ENCODE results near the gene WDR27.

DNA sequence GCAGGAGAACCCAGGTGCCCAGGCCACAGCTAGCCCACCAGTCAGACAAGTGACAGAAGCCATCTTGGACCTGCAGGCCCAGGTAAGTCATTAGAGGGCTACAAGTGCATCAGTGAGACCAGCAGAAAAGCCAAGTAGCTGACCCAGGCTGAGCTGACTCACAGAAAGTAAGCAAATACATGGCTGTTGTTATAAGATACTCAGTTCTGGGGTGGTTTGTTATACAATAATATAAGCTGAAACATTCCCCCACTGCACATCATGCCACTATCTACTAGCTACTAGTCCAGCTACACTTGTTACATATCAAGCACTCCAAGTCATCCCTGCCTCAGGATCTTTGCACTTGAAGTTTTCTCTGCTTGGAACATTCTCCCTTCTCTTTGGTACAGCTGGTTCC is 39.5 kb upstream of the WDR27 start:
- TF ChIP-seq RARB (CRISPR knock-in tag; IDR thresholded peaks at IDR 0.05) = no peak
- TF ChIP-seq ISL1 (CRISPR knock-in tag; IDR thresholded peaks at IDR 0.05) = no peak
- no peak for TF ChIP-seq ARNTL (CRISPR knock-in tag; IDR thresholded peaks at IDR 0.05; ENCODE audit: borderline replicate concordance, low read depth)
- no peak for TF ChIP-seq GLIS3 (CRISPR knock-in tag; IDR thresholded peaks at IDR 0.05)
- TF ChIP-seq, protein P1, sequence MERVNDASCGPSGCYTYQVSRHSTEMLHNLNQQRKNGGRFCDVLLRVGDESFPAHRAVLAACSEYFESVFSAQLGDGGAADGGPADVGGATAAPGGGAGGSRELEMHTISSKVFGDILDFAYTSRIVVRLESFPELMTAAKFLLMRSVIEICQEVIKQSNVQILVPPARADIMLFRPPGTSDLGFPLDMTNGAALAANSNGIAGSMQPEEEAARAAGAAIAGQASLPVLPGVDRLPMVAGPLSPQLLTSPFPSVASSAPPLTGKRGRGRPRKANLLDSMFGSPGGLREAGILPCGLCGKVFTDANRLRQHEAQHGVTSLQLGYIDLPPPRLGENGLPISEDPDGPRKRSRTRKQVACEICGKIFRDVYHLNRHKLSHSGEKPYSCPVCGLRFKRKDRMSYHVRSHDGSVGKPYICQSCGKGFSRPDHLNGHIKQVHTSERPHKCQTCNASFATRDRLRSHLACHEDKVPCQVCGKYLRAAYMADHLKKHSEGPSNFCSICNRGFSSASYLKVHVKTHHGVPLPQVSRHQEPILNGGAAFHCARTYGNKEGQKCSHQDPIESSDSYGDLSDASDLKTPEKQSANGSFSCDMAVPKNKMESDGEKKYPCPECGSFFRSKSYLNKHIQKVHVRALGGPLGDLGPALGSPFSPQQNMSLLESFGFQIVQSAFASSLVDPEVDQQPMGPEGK (CRISPR knock-in tag; IDR thresholded peaks at IDR 0.05; ENCODE audit: borderline replicate concordance) = no peak
- TF ChIP-seq, protein P2, sequence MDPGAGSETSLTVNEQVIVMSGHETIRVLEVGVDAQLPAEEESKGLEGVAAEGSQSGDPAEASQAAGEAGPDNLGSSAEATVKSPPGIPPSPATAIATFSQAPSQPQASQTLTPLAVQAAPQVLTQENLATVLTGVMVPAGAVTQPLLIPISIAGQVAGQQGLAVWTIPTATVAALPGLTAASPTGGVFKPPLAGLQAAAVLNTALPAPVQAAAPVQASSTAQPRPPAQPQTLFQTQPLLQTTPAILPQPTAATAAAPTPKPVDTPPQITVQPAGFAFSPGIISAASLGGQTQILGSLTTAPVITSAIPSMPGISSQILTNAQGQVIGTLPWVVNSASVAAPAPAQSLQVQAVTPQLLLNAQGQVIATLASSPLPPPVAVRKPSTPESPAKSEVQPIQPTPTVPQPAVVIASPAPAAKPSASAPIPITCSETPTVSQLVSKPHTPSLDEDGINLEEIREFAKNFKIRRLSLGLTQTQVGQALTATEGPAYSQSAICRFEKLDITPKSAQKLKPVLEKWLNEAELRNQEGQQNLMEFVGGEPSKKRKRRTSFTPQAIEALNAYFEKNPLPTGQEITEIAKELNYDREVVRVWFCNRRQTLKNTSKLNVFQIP (CRISPR knock-in tag; IDR thresholded peaks at IDR 0.05; ENCODE audit: borderline replicate concordance, low read depth) = no peak
- TF ChIP-seq, protein P3, sequence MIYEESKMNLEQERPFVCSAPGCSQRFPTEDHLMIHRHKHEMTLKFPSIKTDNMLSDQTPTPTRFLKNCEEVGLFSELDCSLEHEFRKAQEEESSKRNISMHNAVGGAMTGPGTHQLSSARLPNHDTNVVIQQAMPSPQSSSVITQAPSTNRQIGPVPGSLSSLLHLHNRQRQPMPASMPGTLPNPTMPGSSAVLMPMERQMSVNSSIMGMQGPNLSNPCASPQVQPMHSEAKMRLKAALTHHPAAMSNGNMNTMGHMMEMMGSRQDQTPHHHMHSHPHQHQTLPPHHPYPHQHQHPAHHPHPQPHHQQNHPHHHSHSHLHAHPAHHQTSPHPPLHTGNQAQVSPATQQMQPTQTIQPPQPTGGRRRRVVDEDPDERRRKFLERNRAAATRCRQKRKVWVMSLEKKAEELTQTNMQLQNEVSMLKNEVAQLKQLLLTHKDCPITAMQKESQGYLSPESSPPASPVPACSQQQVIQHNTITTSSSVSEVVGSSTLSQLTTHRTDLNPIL (CRISPR knock-in tag; IDR thresholded peaks at IDR 0.05; ENCODE audit: low read depth) = no peak
- TF ChIP-seq CSDC2 (CRISPR knock-in tag; IDR thresholded peaks at IDR 0.05) = no peak
- TF ChIP-seq ZNF8 (CRISPR knock-in tag; IDR thresholded peaks at IDR 0.05) = no peak
- no peak for TF ChIP-seq SNAI2 (CRISPR knock-in tag; IDR thresholded peaks at IDR 0.05)
- TF ChIP-seq ZNF70 (CRISPR knock-in tag; IDR thresholded peaks at IDR 0.05) = no peak
- no peak for TF ChIP-seq ZFP30 (CRISPR knock-in tag; IDR thresholded peaks at IDR 0.05)
